Fibroblast of mammary gland (primary cell): ENCODE data around the gene ZNF275.

Experiments used
- DNase-seq: peaks from one replicate; pipeline ENCODE4 v3.0.0-alpha.2; 2010; ENCODE audit warnings: low read depth
- H3K4me3 ChIP-seq: 2 replicates; pipeline ENCODE4 v1.5.1; 2011; ENCODE audit warnings: low read depth, mild to moderate bottlenecking, low read length, moderate library complexity; ENCODE audit not compliant: control insufficient read depth
- CTCF ChIP-seq: conservative IDR thresholded peaks from 2 replicates; pipeline ENCODE4 v1.5.1; 2011; ENCODE audit warnings: low read depth, low read length, inconsistent platforms; ENCODE audit not compliant: control insufficient read depth, insufficient read depth

ZNF275 gene

GRCh38 chrX:153320555-153321184 lies 13.3 kb upstream of the ZNF275 start:
- no peak for DNase-seq
- H3K4me3 ChIP-seq = no peak overlapping the region
- no peak for TF ChIP-seq CTCF

GRCh38 chrX:153321381-153322124 lies 12.4 kb upstream of the ZNF275 start, which contains the start of gene PNMA6F:
TSS of gene PNMA6F (minus strand) at chrX:153321767. CDS start at chrX:153320674, 1,093 bp downstream.
- no peak within 1 kb of the TSS for H3K4me3 ChIP-seq
- TF ChIP-seq CTCF = no peak
- no peak for DNase-seq

DNA sequence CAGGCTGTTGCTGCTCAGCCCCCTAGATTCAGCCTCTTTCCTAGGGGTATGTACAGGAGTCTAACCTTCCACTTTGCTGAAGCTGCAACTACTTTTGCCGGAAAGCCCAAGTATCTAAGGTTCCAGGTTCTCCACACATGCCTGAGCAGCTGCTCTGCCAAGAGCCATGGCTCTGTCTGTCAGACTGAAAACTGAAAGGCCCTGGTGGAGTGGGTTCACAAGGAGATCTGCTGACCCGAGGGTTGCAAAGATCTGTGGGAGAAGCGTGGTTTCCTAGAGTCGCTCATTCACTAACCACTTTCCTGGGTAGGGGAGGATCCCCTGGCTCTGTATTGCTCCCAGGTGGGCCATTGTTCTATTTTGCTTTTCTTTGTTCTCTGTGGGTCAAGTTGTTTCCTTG lies 6.4 kb upstream of the ZNF275 start:
- no peak for TF ChIP-seq CTCF
- no peak for DNase-seq
- no peak overlapping the region for H3K4me3 ChIP-seq

DNA sequence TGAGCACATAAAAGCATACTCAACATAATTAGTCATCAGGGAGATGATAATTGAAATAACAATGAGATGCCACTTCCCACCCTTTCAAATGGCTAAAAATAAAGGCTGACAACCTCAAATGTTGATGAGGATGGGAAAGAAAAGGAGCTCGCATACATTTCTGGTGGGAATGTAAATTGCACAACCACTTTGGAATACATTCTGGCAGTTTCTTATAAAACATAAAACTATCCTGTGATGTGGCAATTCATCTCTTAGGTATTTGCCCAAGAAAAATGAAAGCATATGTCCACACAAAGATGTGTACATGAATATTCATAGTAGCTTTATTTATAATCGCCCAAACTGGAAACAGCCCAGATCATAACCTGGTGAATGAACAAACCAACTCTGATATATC lies 687 bp upstream of the ZNF275 start:
- H3K4me3 ChIP-seq = peak overlapping the region; percentile 49
- DNase-seq = peak; percentile 73
- TF ChIP-seq CTCF = no peak

GRCh38 chrX:153334654-153335295 lies 822 bp downstream of the ZNF275 start:
- peak overlapping the region; percentile 67 for H3K4me3 ChIP-seq
- TF ChIP-seq CTCF = no peak
- DNase-seq = no peak

- no peak overlapping the region for H3K4me3 ChIP-seq
- no peak for DNase-seq
- no peak for TF ChIP-seq CTCF
These were observed 2.4 kb downstream of the ZNF275 start for GRCh38 chrX:153336121-153336894.
